MM.1S (cell line): ENCODE measurements around the gene FTH1.

Experiments used
- CTCF ChIP-seq: fragments of 300-600 bp; sonication (generic); IDR thresholded peaks from 2 replicates; pipeline ENCODE4 v1.5.1; 2016; ENCODE audit warnings: antibody characterized with exemption, low read length, mixed read lengths
- EZH2phosphoT487 ChIP-seq: fragments of 300-600 bp; sonication (generic); IDR thresholded peaks from 2 replicates; pipeline ENCODE4 v1.6.1; 2018; ENCODE audit warnings: antibody characterized with exemption, low read length

- TF ChIP-seq EZH2phosphoT487: no peak
- no peak for TF ChIP-seq CTCF
Measured at GRCh38 chr11:61919705-61920631, 47.5 kb downstream of the FTH1 start.
